Astrocyte of the cerebellum (primary cell): ENCODE data around the gene ICAM1.
"Not testable (repeated sequence)": the region's sequence is repeated elsewhere in the genome, so short reads cannot be mapped to it uniquely, and the experiment has no call there.

Experiments used
- DNase-seq: peaks from one replicate; pipeline ENCODE4 v3.0.0-alpha.2; 2011; ENCODE audit warnings: low read depth
- H3K4me3 ChIP-seq: 2 replicates; pipeline ENCODE4 v1.5.1; 2011; ENCODE audit warnings: mild to moderate bottlenecking, low read depth, low read length, moderate library complexity
- CTCF ChIP-seq: IDR thresholded peaks from 2 replicates; pipeline ENCODE4 v1.5.1; 2012; ENCODE audit warnings: low read length, low read depth, moderate library complexity, mild to moderate bottlenecking; ENCODE audit errors: missing control alignments
- in situ Hi-C: cut with HindIII; loops from 2 replicates; pipeline ENCODE4 v1.10.0; 2017; ENCODE audit warnings: low sequenced_read_pairs

Gene ICAM1

GRCh38 chr19:10231612-10232228, 39.2 kb upstream of the ICAM1 start:
- TF ChIP-seq CTCF, result no peak
- peak overlapping the region; percentile 82 for H3K4me3 ChIP-seq
- in situ Hi-C loops, result no loop called here

GRCh38 chr19:10233946-10234345, 37.0 kb upstream of the ICAM1 start:
- in situ Hi-C loops, result no loop called here
- no peak for DNase-seq
- TF ChIP-seq CTCF, result no peak
- no peak overlapping the region for H3K4me3 ChIP-seq

More at GRCh38 chr19:10231612-10232228, 39.2 kb upstream of the ICAM1 start:
- DNase-seq, result no peak

- no peak for DNase-seq
- no peak overlapping the region for H3K4me3 ChIP-seq
- TF ChIP-seq CTCF, result no peak
- in situ Hi-C loops, result no loop called here
These were observed 35.9 kb upstream of the ICAM1 start for GRCh38 chr19:10235003-10235402.

GRCh38 chr19:10235409-10235808, 35.5 kb upstream of the ICAM1 start:
- H3K4me3 ChIP-seq, in situ Hi-C loops, DNase-seq: not testable (repeated sequence)

- TF ChIP-seq CTCF, result no peak
- in situ Hi-C loops, result no loop called here
- DNase-seq, result no peak
- no peak overlapping the region for H3K4me3 ChIP-seq
These were observed 33.2 kb upstream of the ICAM1 start for GRCh38 chr19:10237702-10238101.

GRCh38 chr19:10238172-10238783, 32.6 kb upstream of the ICAM1 start:
- in situ Hi-C loops, result no loop called here
- H3K4me3 ChIP-seq, result no peak overlapping the region
- no peak for TF ChIP-seq CTCF
- DNase-seq, result no peak

GRCh38 chr19:10241826-10242449, 29.0 kb upstream of the ICAM1 start:
- in situ Hi-C loops, H3K4me3 ChIP-seq, DNase-seq: not testable (repeated sequence)
